ENCODE measurements around the gene ADAMTS14.

The ADAMTS14 gene

DNA sequence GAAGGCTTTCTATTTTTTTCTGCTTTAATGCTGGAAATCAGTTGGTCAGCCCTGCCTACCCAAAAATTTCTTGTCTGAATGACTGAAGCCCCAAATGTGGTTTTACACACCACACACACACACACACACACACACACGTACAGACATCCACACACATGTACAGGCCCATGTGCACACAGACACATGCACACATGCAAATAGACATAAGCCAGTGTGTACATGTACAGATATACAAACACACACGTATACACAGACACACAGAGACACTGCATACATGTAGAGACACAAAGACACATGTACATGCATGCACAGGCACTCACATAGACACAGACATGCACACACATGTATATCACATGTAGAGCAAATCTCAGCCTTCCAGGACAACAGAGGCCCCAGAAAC is 58.6 kb downstream of the ADAMTS14 start:
- no peak overlapping the region for H3K4me3 ChIP-seq (ENCODE audit: control insufficient read depth, low read depth, low read length)
- DNase-seq (ENCODE audit: low read depth): no peak
- TF ChIP-seq, protein P1, sequence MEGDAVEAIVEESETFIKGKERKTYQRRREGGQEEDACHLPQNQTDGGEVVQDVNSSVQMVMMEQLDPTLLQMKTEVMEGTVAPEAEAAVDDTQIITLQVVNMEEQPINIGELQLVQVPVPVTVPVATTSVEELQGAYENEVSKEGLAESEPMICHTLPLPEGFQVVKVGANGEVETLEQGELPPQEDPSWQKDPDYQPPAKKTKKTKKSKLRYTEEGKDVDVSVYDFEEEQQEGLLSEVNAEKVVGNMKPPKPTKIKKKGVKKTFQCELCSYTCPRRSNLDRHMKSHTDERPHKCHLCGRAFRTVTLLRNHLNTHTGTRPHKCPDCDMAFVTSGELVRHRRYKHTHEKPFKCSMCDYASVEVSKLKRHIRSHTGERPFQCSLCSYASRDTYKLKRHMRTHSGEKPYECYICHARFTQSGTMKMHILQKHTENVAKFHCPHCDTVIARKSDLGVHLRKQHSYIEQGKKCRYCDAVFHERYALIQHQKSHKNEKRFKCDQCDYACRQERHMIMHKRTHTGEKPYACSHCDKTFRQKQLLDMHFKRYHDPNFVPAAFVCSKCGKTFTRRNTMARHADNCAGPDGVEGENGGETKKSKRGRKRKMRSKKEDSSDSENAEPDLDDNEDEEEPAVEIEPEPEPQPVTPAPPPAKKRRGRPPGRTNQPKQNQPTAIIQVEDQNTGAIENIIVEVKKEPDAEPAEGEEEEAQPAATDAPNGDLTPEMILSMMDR (IDR thresholded peaks at IDR 0.05; ENCODE audit: control insufficient read depth, insufficient read depth, low read depth, low read length, missing control alignments): no peak

DNA sequence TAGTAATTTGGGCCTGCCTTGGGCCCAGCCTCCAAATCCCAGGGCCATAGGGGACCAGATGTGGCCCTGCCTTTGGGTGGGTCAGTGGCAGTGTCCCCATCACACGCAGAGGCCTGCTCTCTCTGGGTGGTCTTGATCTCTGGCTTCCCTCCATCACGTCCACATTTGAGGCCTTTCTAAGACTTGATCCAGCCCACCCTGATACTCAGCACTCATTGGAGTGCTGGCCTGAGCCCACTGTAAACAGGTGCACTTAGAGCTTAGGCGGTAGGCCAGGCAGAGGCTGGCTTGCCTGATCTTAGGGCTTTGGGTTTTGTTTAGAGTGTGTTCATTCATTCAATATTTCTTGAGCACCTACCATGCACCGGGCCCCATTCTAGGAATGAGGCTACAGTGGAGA is 60.3 kb downstream of the ADAMTS14 start:
- DNase-seq (ENCODE audit: low read depth): no peak
- H3K4me3 ChIP-seq (ENCODE audit: control insufficient read depth, low read depth, low read length): no peak overlapping the region
- TF ChIP-seq, protein P1 (IDR thresholded peaks at IDR 0.05; ENCODE audit: control insufficient read depth, insufficient read depth, low read depth, low read length, missing control alignments): no peak

DNA sequence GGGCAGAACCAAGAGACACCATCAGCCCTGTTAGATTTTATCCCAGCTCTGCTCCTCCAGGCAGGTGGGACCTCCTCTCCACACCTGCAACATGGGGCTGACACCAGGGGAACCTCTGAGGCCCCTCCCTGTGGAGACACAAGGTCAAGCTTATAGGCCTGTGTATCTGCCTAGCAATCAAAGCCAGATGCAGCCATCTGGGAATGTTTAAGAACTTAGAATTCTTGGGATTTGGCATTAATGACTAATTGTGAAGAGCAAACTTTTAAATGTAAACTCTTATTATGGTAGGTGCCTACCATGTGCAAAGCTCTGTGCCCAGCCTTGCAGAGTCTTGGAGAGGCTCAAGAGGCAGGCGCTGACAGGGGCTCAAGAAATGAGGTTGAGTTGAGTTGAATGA is 60.7 kb downstream of the ADAMTS14 start:
- H3K4me3 ChIP-seq (ENCODE audit: control insufficient read depth, low read depth, low read length): no peak overlapping the region
- DNase-seq (ENCODE audit: low read depth): no peak
- TF ChIP-seq, protein P1 (IDR thresholded peaks at IDR 0.05; ENCODE audit: control insufficient read depth, insufficient read depth, low read depth, low read length, missing control alignments): no peak

DNA sequence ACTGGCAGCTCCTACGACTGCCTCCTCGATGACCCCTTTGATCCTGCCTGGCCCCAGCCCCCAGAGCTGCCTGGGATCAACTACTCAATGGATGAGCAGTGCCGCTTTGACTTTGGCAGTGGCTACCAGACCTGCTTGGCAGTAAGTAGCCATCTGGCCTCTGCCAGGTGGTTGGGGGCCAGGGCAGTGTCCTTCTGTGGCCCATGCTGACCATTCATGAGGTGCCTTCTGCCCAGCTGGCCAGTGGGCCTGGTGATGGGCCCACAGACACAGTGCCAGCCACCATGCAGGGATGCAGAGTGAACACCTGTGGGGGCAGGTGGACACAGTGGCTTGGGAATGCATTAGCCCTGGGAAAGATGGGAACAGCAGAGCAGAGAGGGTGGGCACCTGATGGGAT is 62.9 kb downstream of the ADAMTS14 start:
- DNase-seq (ENCODE audit: low read depth): no peak
- H3K4me3 ChIP-seq (ENCODE audit: control insufficient read depth, low read depth, low read length): no peak overlapping the region
- TF ChIP-seq, protein P1 (IDR thresholded peaks at IDR 0.05; ENCODE audit: control insufficient read depth, insufficient read depth, low read depth, low read length, missing control alignments): no peak

DNA sequence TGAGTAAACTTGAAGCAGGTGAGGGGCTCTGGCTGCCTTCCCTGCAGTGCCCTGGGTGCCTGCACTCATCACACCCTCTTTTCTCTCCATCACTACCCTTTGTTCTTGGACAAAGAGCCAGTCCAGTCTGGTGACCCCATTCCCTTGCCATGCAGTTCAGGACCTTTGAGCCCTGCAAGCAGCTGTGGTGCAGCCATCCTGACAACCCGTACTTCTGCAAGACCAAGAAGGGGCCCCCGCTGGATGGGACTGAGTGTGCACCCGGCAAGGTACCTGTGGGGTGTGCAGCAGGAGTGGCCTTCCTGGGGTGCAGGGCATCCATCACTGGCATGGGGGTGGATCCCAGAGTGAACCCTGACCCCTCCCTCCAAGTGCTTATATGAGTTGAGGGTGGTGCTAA is 64.2 kb downstream of the ADAMTS14 start:
- DNase-seq (ENCODE audit: low read depth): no peak
- H3K4me3 ChIP-seq (ENCODE audit: control insufficient read depth, low read depth, low read length): no peak overlapping the region
- TF ChIP-seq, protein P1 (IDR thresholded peaks at IDR 0.05; ENCODE audit: control insufficient read depth, insufficient read depth, low read depth, low read length, missing control alignments): no peak

DNA sequence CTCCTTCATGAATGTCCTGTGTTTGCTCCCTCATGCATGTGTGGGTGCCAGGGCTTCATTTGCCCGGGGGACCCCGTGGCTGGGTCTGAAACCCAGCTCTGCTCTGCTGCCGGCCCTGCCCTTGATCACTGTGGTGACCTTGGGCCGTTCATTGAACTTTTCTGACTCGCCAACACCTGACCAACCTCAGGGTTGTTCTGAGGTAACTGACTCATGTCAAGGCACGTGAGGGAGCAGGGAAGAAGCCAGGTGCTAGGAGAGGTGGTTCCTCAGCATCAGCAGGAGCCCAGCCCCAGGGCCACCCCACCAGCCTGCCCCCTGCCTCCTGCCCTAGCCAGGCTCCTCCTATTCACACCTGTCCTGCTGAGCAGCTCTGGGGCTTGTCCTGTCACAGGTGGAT is 64.9 kb downstream of the ADAMTS14 start:
- no peak overlapping the region for H3K4me3 ChIP-seq (ENCODE audit: control insufficient read depth, low read depth, low read length)
- TF ChIP-seq, protein P1 (IDR thresholded peaks at IDR 0.05; ENCODE audit: control insufficient read depth, insufficient read depth, low read depth, low read length, missing control alignments): no peak
- DNase-seq (ENCODE audit: low read depth): no peak
